Fibroblast of lung (primary cell): ENCODE results near the gene CCDC110. TPM values are rescaled to one million over a fixed set of nuclear protein-coding genes. Genes with fewer than 3 reads are reported as not detected.

Experiments
- DNase-seq, 2 donors: peaks; one replicate each; pipeline versions ENCODE4 v3.0.0 to v3.0.0-alpha.2; 2010; ENCODE audit warnings: low read depth in 2 of 2
- H2AFZ ChIP-seq: 2 replicates; pipeline ENCODE4 v1.5.1; 2012; ENCODE audit warnings: low read length, control low read depth, inconsistent platforms
- H3K27ac ChIP-seq: 2 replicates; pipeline ENCODE4 v1.5.1; 2011; ENCODE audit warnings: low read length, control low read depth; ENCODE audit not compliant: insufficient read depth
- H3K27me3 ChIP-seq: 2 replicates; pipeline ENCODE4 v1.5.1; 2011; ENCODE audit warnings: mild to moderate bottlenecking, low read length; ENCODE audit not compliant: control insufficient read depth, insufficient read depth
- H3K36me3 ChIP-seq: 2 replicates; pipeline ENCODE4 v1.5.1; 2011; ENCODE audit warnings: low read length; ENCODE audit not compliant: control insufficient read depth, insufficient read depth
- H3K4me1 ChIP-seq: 2 replicates; pipeline ENCODE4 v1.5.1; 2011; ENCODE audit warnings: low read length; ENCODE audit not compliant: control insufficient read depth, insufficient read depth; ENCODE audit errors: extremely low read depth
- H3K4me2 ChIP-seq: 2 replicates; pipeline ENCODE4 v1.5.1; 2011; ENCODE audit warnings: low read length, control low read depth; ENCODE audit not compliant: insufficient read depth; ENCODE audit errors: extremely low read depth
- H3K4me3 ChIP-seq, 4 experiments: fragments of 200-600 bp in 1 of 4; sonication (generic) in 1 of 4; replicated peaks in 1 of 4; 2 replicates each; pipeline ENCODE4 v1.5.1; 2011 to 2016; ENCODE audit warnings: low read length in 4 of 4, low read depth in 3 of 4, mild to moderate bottlenecking in 3 of 4, control low read depth in 2 of 4, inconsistent platforms in 1 of 4, mixed read lengths in 1 of 4; ENCODE audit not compliant: insufficient read depth in 1 of 4; ENCODE audit errors: control extremely low read depth in 1 of 4
- H3K79me2 ChIP-seq: 2 replicates; pipeline ENCODE4 v1.5.1; 2012; ENCODE audit warnings: mild to moderate bottlenecking, low read length, inconsistent platforms; ENCODE audit not compliant: control insufficient read depth, insufficient read depth
- H3K9ac ChIP-seq: 2 replicates; pipeline ENCODE4 v1.5.1; 2011; ENCODE audit warnings: mild to moderate bottlenecking, low read length, control low read depth; ENCODE audit not compliant: insufficient read depth
- H3K9me3 ChIP-seq: 2 replicates; pipeline ENCODE4 v1.5.1; 2012; ENCODE audit warnings: low read depth, low read length; ENCODE audit not compliant: control insufficient read depth, insufficient read depth
- H4K20me1 ChIP-seq: 2 replicates; pipeline ENCODE4 v1.5.1; 2011; ENCODE audit warnings: low read length; ENCODE audit not compliant: control insufficient read depth, insufficient read depth; ENCODE audit errors: extremely low read depth
- CTCF ChIP-seq, 2 donors: IDR thresholded peaks in 1 of 2; conservative IDR thresholded peaks in 1 of 2; 1 replicate in 1 of 2; 2 replicates in 1 of 2; pipeline ENCODE4 v1.5.1; 2011 to 2012; ENCODE audit warnings: low read length in 2 of 2, control low read depth in 1 of 2, inconsistent platforms in 1 of 2, low read depth in 1 of 2, mild to moderate bottlenecking in 1 of 2
- EZH2 ChIP-seq: IDR thresholded peaks from 2 replicates; pipeline ENCODE4 v1.5.1; 2012; ENCODE audit warnings: low read length, control low read depth, mild to moderate bottlenecking; ENCODE audit errors: missing control alignments
- polyA plus RNA-seq, 2 donors: library from polyadenylated mRNA; depleted of rRNA in 1 of 2; stranded (reverse) in 1 of 2; unstranded in 1 of 2; fragments of >200 nt; gene quantifications; 2 replicates each; pipeline ENCODE4 v1.2.1, GENCODE V29; 2011 to 2012; ENCODE audit warnings: missing spikeins in 1 of 2
- total RNA-seq: library from RNA; depleted of rRNA; stranded (reverse); fragments of >200 nt; gene quantifications from 2 replicates; pipeline ENCODE4 v1.2.1, GENCODE V29; 2014

CCDC110 gene
- total and polyA plus RNA-seq, 2 donors (not counting 1 experiment from before 2014, with no cell fraction given) = 0.83 to 2.0 TPM

GRCh38 chr4:185465707-185466106 is 5.8 kb downstream of the CCDC110 start:
- H3K4me2 ChIP-seq = no peak overlapping the region
- no peak for DNase-seq
- no peaks in the 10 kb centered on the region for H3K4me1 ChIP-seq
- H3K9me3 ChIP-seq = no peaks in the 10 kb centered on the region
- H3K27ac ChIP-seq = no peak overlapping the region
- H3K27me3 ChIP-seq = peaks cover 5% of the 10 kb centered on the region
- no peak overlapping the region for H3K9ac ChIP-seq
- H3K79me2 ChIP-seq = no peaks in the 10 kb centered on the region
- TF ChIP-seq CTCF (conservative IDR thresholded peaks at IDR 0.05 in 1 of 2, IDR thresholded peaks at IDR 0.05 in 1 of 2; ENCODE audit: low read depth in 1 of 2, low read length in 2 of 2) (no peak), EZH2 (no peak)
- H2AFZ ChIP-seq = no peak overlapping the region
- no peaks in the 10 kb centered on the region for H3K36me3 ChIP-seq
- no peaks in the 10 kb centered on the region for H4K20me1 ChIP-seq
- no peak overlapping the region for H3K4me3 ChIP-seq

GRCh38 chr4:185464887-185465286 is 6.6 kb downstream of the CCDC110 start:
- H3K27ac ChIP-seq = no peak overlapping the region
- H3K79me2 ChIP-seq = no peaks in the 10 kb centered on the region
- no peak for TF ChIP-seq EZH2
- no peak for TF ChIP-seq CTCF (conservative IDR thresholded peaks at IDR 0.05 in 1 of 2, IDR thresholded peaks at IDR 0.05 in 1 of 2; ENCODE audit: low read depth in 1 of 2, low read length in 2 of 2)
- no peak overlapping the region for H3K4me2 ChIP-seq
- no peaks in the 10 kb centered on the region for H3K27me3 ChIP-seq
- no peaks in the 10 kb centered on the region for H3K9me3 ChIP-seq
- no peaks in the 10 kb centered on the region for H3K36me3 ChIP-seq
- peak in 1 of 2 donors; percentile 47 for DNase-seq
- no peaks in the 10 kb centered on the region for H3K4me1 ChIP-seq
- no peak overlapping the region for H2AFZ ChIP-seq
- H3K9ac ChIP-seq = no peak overlapping the region
- H4K20me1 ChIP-seq = no peaks in the 10 kb centered on the region
- no peak overlapping the region for H3K4me3 ChIP-seq

- Histone ChIP-seq H3K9me3 (no peaks in the 10 kb centered on the region), H3K4me2 (no peak overlapping the region), H3K9ac (no peak overlapping the region), H3K4me1 (no peaks in the 10 kb centered on the region), H3K27me3 (no peaks in the 10 kb centered on the region), H3K27ac (no peak overlapping the region), H3K79me2 (no peaks in the 10 kb centered on the region), H3K4me3 (no peak overlapping the region), H2AFZ (no peak overlapping the region), H3K36me3 (no peaks in the 10 kb centered on the region), H4K20me1 (no peaks in the 10 kb centered on the region)
- DNase-seq = no peak
- no peak for TF ChIP-seq EZH2
- no peak for TF ChIP-seq CTCF (conservative IDR thresholded peaks at IDR 0.05 in 1 of 2, IDR thresholded peaks at IDR 0.05 in 1 of 2; ENCODE audit: low read depth in 1 of 2, low read length in 2 of 2)
Measured at GRCh38 chr4:185464183-185464582, 7.3 kb downstream of the CCDC110 start.
